Fibroblast of villous mesenchyme (primary cell): ENCODE data around the gene IGF2R. TPM values are rescaled to one million over a fixed set of nuclear protein-coding genes. Genes with fewer than 3 reads are reported as not detected.
"Not testable (repeated sequence)": the region's sequence is repeated elsewhere in the genome, so short reads cannot be mapped to it uniquely, and the experiment has no call there.

ENCODE experiments used
- DNase-seq: peaks from one replicate; pipeline ENCODE4 v3.0.0-alpha.2; 2010; ENCODE audit warnings: low read depth
- H3K4me3 ChIP-seq: 2 replicates; pipeline ENCODE4 v1.5.1; 2011; ENCODE audit warnings: low read depth, mild to moderate bottlenecking, low read length
- CTCF ChIP-seq: IDR thresholded peaks from 2 replicates; pipeline ENCODE4 v1.5.1; 2012; ENCODE audit warnings: low read depth, mild to moderate bottlenecking, low read length; ENCODE audit not compliant: insufficient read depth
- total RNA-seq: library from RNA; depleted of rRNA; stranded (reverse); fragments of >200 nt; gene quantifications from 2 replicates; pipeline ENCODE4 v1.2.3, GENCODE V29; 2012

Gene IGF2R
- total RNA-seq, 1 donor = 132 TPM

- TF ChIP-seq CTCF = no peak
- H3K4me3 ChIP-seq = no peak overlapping the region
- no peak for DNase-seq
These were observed 162.9 kb downstream of the IGF2R start for GRCh38 chr6:160131636-160132296.

GRCh38 chr6:160132297-160132637, 163.4 kb downstream of the IGF2R start:
- TF ChIP-seq CTCF = no peak
- no peak for DNase-seq
- H3K4me3 ChIP-seq = no peak overlapping the region

GRCh38 chr6:160132776-160133338, 164.0 kb downstream of the IGF2R start:
- peak; percentile 16 for DNase-seq
- TF ChIP-seq CTCF = no peak

GRCh38 chr6:160133441-160134336, 164.8 kb downstream of the IGF2R start:
- TF ChIP-seq CTCF = no peak
- no peak for DNase-seq
- H3K4me3 ChIP-seq = no peak overlapping the region

More at GRCh38 chr6:160132776-160133338, 164.0 kb downstream of the IGF2R start:
- H3K4me3 ChIP-seq = no peak overlapping the region

GRCh38 chr6:160134337-160134751, 165.5 kb downstream of the IGF2R start:
- not testable (repeated sequence) for DNase-seq, H3K4me3 ChIP-seq

- no peak overlapping the region for H3K4me3 ChIP-seq
- TF ChIP-seq CTCF = no peak
These were observed 166.1 kb downstream of the IGF2R start for GRCh38 chr6:160134779-160135547.

More at GRCh38 chr6:160134779-160135547, 166.1 kb downstream of the IGF2R start:
- DNase-seq = no peak
